ENCODE data around the gene ECI1. TPM values are rescaled to one million over a fixed set of nuclear protein-coding genes. Genes with fewer than 3 reads are reported as not detected.

The ECI1 gene
- polyA plus RNA-seq, 1 experiment: 63.9 TPM

GRCh38 chr16:2278956-2279800, 27.8 kb upstream of the ECI1 start:
- Histone ChIP-seq H3K27me3 (ENCODE audit: control insufficient read depth, insufficient read depth, low read length) (no peaks in the 10 kb centered on the region), H3K36me3 (ENCODE audit: control insufficient read depth, insufficient read depth, low read length) (no peaks in the 10 kb centered on the region), H3K4me3 (ENCODE audit: low read depth, low read length) (no peak overlapping the region)
- DNase-seq (ENCODE audit: low read depth): no peak
- POLR2A ChIA-PET: no interaction called here
- no peak for TF ChIP-seq CTCF (IDR thresholded peaks at IDR 0.05; ENCODE audit: insufficient read depth, low read depth, low read length)
- CTCF ChIA-PET: interaction anchor here (0.8 to 2.2 kb wide), 2 partner anchors 10 to 222 kb away, joined by 3 to 9 read pairs; no protein-coding TSS in a partner anchor

- H3K4me3 ChIP-seq (ENCODE audit: low read depth, low read length): no peak overlapping the region
- CTCF ChIA-PET: no interaction called here
- H3K36me3 ChIP-seq (ENCODE audit: control insufficient read depth, insufficient read depth, low read length): no peaks in the 10 kb centered on the region
- H3K27me3 ChIP-seq (ENCODE audit: control insufficient read depth, insufficient read depth, low read length): no peaks in the 10 kb centered on the region
- DNase-seq (ENCODE audit: low read depth): no peak
- POLR2A ChIA-PET: no interaction called here
- TF ChIP-seq CTCF (IDR thresholded peaks at IDR 0.05; ENCODE audit: insufficient read depth, low read depth, low read length): no peak
Observed at GRCh38 chr16:2278272-2278608, 26.9 kb upstream of the ECI1 start.

- no peak for TF ChIP-seq CTCF (IDR thresholded peaks at IDR 0.05; ENCODE audit: insufficient read depth, low read depth, low read length)
- Histone ChIP-seq H3K36me3 (ENCODE audit: control insufficient read depth, insufficient read depth, low read length) (no peaks in the 10 kb centered on the region), H3K4me3 (ENCODE audit: low read depth, low read length) (no peak overlapping the region), H3K27me3 (ENCODE audit: control insufficient read depth, insufficient read depth, low read length) (no peaks in the 10 kb centered on the region)
- POLR2A ChIA-PET: no interaction called here
- no peak for DNase-seq (ENCODE audit: low read depth)
- CTCF ChIA-PET: no interaction called here
Observed at GRCh38 chr16:2277466-2278271, 26.3 kb upstream of the ECI1 start.

- H3K27me3 ChIP-seq (ENCODE audit: control insufficient read depth, insufficient read depth, low read length): no peaks in the 10 kb centered on the region
- no peak overlapping the region for H3K4me3 ChIP-seq (ENCODE audit: low read depth, low read length)
- POLR2A ChIA-PET: no interaction called here
- CTCF ChIA-PET: no interaction called here
- no peak for DNase-seq (ENCODE audit: low read depth)
- no peaks in the 10 kb centered on the region for H3K36me3 ChIP-seq (ENCODE audit: control insufficient read depth, insufficient read depth, low read length)
- no peak for TF ChIP-seq CTCF (IDR thresholded peaks at IDR 0.05; ENCODE audit: insufficient read depth, low read depth, low read length)
Observed at GRCh38 chr16:2276368-2277195, 25.2 kb upstream of the ECI1 start.

Measured in BJ (cell line).